OCI-LY7 (cell line): Measurements from ENCODE around the gene COQ5. TPM values are rescaled to one million over a fixed set of nuclear protein-coding genes. Genes with fewer than 3 reads are reported as not detected.

Experiments used
- BruUV-seq: library from RNA; stranded (reverse); fragments of 400-500 nt; replicated peaks from 2 replicates; lab custom pipeline; 2021; lab: Mats Ljungman, UMichigan
- CTCF ChIA-PET: fragments of 300-600 bp; sonication (Branson Sonifier 250); formaldehyde crosslinking; loops from one replicate; lab custom pipeline; 2022; ENCODE audit warnings: antibody characterized with exemption; ENCODE audit not compliant: unreplicated experiment; lab: Charles Lee
- POLR2A ChIA-PET: fragments of 300-600 bp; sonication (Branson Sonifier 250); formaldehyde crosslinking; loops from one replicate; lab custom pipeline; 2022; ENCODE audit warnings: antibody characterized with exemption; lab: Charles Lee
- DNase-seq: peaks from one replicate; pipeline ENCODE4 v3.0.0-alpha.2; 2015; ENCODE audit warnings: low spot score
- H2AFZ ChIP-seq: fragments of 200-600 bp; sonication (generic), shearing (Covaris generic); 2 replicates; pipeline ENCODE4 v1.6.1; 2014; ENCODE audit warnings: mild to moderate bottlenecking, antibody characterized with exemption, low read length, moderate library complexity
- H3K27ac ChIP-seq: fragments of 200-600 bp; sonication (generic); 2 replicates; pipeline ENCODE4 v1.5.1; 2014; ENCODE audit warnings: mixed run types, low read depth, mild to moderate bottlenecking, moderate library complexity, low read length, inconsistent platforms; ENCODE audit not compliant: poor library complexity, severe bottlenecking
- H3K36me3 ChIP-seq: fragments of 200-600 bp; sonication (generic); 2 replicates; pipeline ENCODE4 v1.6.1; 2014; ENCODE audit warnings: mild to moderate bottlenecking, antibody characterized with exemption, low read length, moderate library complexity, mixed read lengths; ENCODE audit not compliant: insufficient read depth
- H3K4me1 ChIP-seq: fragments of 200-600 bp; sonication (generic); 2 replicates; pipeline ENCODE4 v1.5.1; 2014; ENCODE audit warnings: mild to moderate bottlenecking, low read length; ENCODE audit not compliant: insufficient read depth, poor library complexity, severe bottlenecking
- H3K4me2 ChIP-seq: fragments of 200-600 bp; sonication (generic); 2 replicates; pipeline ENCODE4 v1.6.1; 2014; ENCODE audit warnings: mild to moderate bottlenecking, low read length
- H3K4me3 ChIP-seq: fragments of 200-600 bp; sonication (generic); 2 replicates; pipeline ENCODE4 v1.5.1; 2014; ENCODE audit warnings: mild to moderate bottlenecking, low read depth, low read length; ENCODE audit not compliant: poor library complexity, severe bottlenecking
- H3K79me2 ChIP-seq: fragments of 200-600 bp; sonication (generic); 2 replicates; pipeline ENCODE4 v1.6.1; 2016; ENCODE audit warnings: low read depth, mild to moderate bottlenecking, low read length, moderate library complexity, mixed read lengths; ENCODE audit not compliant: insufficient read depth
- H3K9me2 ChIP-seq: fragments of 200-600 bp; sonication (generic); 2 replicates; pipeline ENCODE4 v1.6.1; 2016; ENCODE audit warnings: mild to moderate bottlenecking, low read length, mixed read lengths; ENCODE audit not compliant: insufficient read depth
- H3K9me3 ChIP-seq: fragments of 200-600 bp; sonication (generic); 2 replicates; pipeline ENCODE4 v1.6.1; 2014; ENCODE audit warnings: mild to moderate bottlenecking, mixed run types, low read length, mixed read lengths
- H4K20me1 ChIP-seq: fragments of 200-600 bp; sonication (generic); 2 replicates; pipeline ENCODE4 v1.6.1; 2014; ENCODE audit warnings: mild to moderate bottlenecking, antibody characterized with exemption, low read length, moderate library complexity, mixed read lengths; ENCODE audit not compliant: insufficient read depth
- EZH2phosphoT487 ChIP-seq: fragments of 200-600 bp; sonication (generic); IDR thresholded peaks from 2 replicates; pipeline ENCODE4 v1.6.1; 2018; ENCODE audit warnings: low read depth, borderline replicate concordance, mild to moderate bottlenecking, mixed run types, antibody characterized with exemption, low read length, moderate library complexity, mixed read lengths
- intact Hi-C: fragments of 100-400 bp; cut with micrococcal nuclease; formaldehyde crosslinking; loops from one replicate; pipeline ENCODE4 v1.10.0; 2022; ENCODE audit not compliant: unreplicated experiment
- total RNA-seq, 2 experiments: library from RNA; depleted of rRNA in 1 of 2; stranded (reverse); fragments of >200 nt in 1 of 2; shearing (Covaris generic) in 1 of 2; gene quantifications; 2 replicates each; pipeline ENCODE4 v1.2.3, GENCODE V29; 2014 to 2022
- TF ChIP-seq, protein P1 (sequence below): fragments of 200-600 bp; sonication (generic); conservative IDR thresholded peaks from 2 replicates; pipeline ENCODE4 v1.5.1; 2014; ENCODE audit warnings: mild to moderate bottlenecking, antibody characterized with exemption, low read length, moderate library complexity, mixed read lengths

Gene COQ5
- total RNA-seq, 2 experiments from 2014 or later, result 40.9 to 49.5 TPM

DNA sequence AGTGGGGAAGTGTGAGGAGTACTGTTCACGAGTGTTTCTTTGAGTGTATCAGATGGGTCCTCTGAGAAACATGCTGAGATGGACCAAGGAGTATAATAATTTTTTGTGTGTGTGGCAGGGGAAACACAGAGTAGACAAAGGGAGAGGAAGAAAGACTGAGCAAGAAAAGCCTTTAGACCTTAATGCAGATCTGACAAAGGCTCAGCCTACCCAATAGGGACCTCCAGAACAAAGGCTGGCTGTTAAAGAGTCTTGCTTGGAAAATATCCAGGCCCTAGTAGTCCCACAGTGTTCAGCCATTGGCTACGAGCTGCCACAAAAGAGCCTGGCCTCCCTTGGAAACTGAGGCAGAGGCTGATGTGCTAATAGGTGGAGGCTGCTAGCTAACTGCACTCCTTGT is 13.5 kb downstream of the COQ5 start:
- peaks cover 42% of the 10 kb centered on the region for H3K36me3 ChIP-seq
- no peaks in the 10 kb centered on the region for H4K20me1 ChIP-seq
- no peak overlapping the region for H3K27ac ChIP-seq
- TF ChIP-seq, protein P1, sequence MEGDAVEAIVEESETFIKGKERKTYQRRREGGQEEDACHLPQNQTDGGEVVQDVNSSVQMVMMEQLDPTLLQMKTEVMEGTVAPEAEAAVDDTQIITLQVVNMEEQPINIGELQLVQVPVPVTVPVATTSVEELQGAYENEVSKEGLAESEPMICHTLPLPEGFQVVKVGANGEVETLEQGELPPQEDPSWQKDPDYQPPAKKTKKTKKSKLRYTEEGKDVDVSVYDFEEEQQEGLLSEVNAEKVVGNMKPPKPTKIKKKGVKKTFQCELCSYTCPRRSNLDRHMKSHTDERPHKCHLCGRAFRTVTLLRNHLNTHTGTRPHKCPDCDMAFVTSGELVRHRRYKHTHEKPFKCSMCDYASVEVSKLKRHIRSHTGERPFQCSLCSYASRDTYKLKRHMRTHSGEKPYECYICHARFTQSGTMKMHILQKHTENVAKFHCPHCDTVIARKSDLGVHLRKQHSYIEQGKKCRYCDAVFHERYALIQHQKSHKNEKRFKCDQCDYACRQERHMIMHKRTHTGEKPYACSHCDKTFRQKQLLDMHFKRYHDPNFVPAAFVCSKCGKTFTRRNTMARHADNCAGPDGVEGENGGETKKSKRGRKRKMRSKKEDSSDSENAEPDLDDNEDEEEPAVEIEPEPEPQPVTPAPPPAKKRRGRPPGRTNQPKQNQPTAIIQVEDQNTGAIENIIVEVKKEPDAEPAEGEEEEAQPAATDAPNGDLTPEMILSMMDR, result no peak
- no peak for TF ChIP-seq EZH2phosphoT487
- no TSS peak for BruUV-seq
- H3K4me2 ChIP-seq, result no peak overlapping the region
- H3K9me2 ChIP-seq, result no peaks in the 10 kb centered on the region
- H3K4me1 ChIP-seq, result no peaks in the 10 kb centered on the region
- ChIA-PET POLR2A (interaction anchor here (0.6 to 1.0 kb wide), 2 partner anchors 15 to 19 kb away, joined by 3 to 6 read pairs; no protein-coding TSS in a partner anchor), CTCF (no interaction called here)
- no peaks in the 10 kb centered on the region for H3K9me3 ChIP-seq
- H3K79me2 ChIP-seq, result no peaks in the 10 kb centered on the region
- H2AFZ ChIP-seq, result no peak overlapping the region
- no peak overlapping the region for H3K4me3 ChIP-seq
- intact Hi-C loops, result no loop called here
- DNase-seq, result no peak

DNA sequence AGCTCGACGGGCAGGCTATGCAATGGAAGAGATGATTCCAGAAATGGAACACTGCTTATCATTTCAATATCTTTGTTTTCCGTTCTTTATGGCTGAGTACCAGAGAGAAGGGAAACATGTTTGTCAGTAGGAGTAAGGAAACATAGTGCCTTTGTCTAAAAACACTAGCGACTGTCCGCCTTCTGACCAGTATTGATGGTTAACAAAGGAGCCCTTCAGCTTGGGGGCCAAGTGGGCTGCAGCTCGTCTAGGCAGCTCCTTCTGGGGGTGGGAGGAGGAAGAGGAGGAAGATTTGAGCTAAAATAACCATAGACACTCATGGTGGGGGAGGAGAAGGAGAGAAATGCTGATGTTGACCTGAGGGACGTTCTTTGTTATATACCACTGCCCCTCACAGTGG is 15.0 kb downstream of the COQ5 start:
- H2AFZ ChIP-seq, result no peak overlapping the region
- H4K20me1 ChIP-seq, result no peaks in the 10 kb centered on the region
- H3K27ac ChIP-seq, result no peak overlapping the region
- no peaks in the 10 kb centered on the region for H3K4me1 ChIP-seq
- no peaks in the 10 kb centered on the region for H3K9me2 ChIP-seq
- no peak overlapping the region for H3K4me2 ChIP-seq
- intact Hi-C loops, result no loop called here
- ChIA-PET POLR2A (no interaction called here), CTCF (no interaction called here)
- H3K79me2 ChIP-seq, result no peaks in the 10 kb centered on the region
- no peak overlapping the region for H3K4me3 ChIP-seq
- H3K9me3 ChIP-seq, result no peaks in the 10 kb centered on the region
- TF ChIP-seq EZH2phosphoT487, result no peak
- TF ChIP-seq, protein P1, result no peak
- H3K36me3 ChIP-seq, result peaks cover 54% of the 10 kb centered on the region
- no TSS peak for BruUV-seq
- no peak for DNase-seq

DNA sequence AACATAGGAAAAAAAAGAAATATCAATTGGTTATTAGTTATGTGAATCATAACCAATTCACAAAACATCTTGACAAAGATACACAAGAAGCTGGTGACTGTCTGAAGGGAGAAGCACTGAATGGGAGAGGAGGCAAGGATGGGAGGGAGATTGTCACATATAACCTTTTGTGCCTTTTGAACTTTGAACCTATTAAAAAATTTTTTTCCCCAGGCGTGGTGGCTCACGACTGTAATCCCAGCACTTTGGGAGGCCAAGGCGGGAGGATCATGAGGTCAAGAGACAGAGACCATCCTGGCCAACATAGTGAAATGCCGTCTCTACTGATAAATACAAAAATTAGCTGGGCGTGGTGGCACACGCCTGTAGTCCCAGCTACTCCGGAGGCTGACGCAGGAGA is 20.4 kb downstream of the COQ5 start:
- H3K79me2 ChIP-seq, result no peaks in the 10 kb centered on the region
- H3K4me3 ChIP-seq, result no peak overlapping the region
- CTCF ChIA-PET, result no interaction called here
- H3K4me2 ChIP-seq, result no peak overlapping the region
- no peak overlapping the region for H3K27ac ChIP-seq
- H3K36me3 ChIP-seq, result peaks cover 59% of the 10 kb centered on the region
- H3K9me3 ChIP-seq, result no peaks in the 10 kb centered on the region
- POLR2A ChIA-PET, result interaction anchor here (0.6 kb wide), 1 partner anchor 98 kb away, joined by 4 read pairs; no protein-coding TSS in a partner anchor
- DNase-seq, result no peak
- H3K9me2 ChIP-seq, result no peaks in the 10 kb centered on the region
- H4K20me1 ChIP-seq, result no peaks in the 10 kb centered on the region
- intact Hi-C loops, result no loop called here
- BruUV-seq, result no TSS peak
- H3K4me1 ChIP-seq, result no peaks in the 10 kb centered on the region
- no peak overlapping the region for H2AFZ ChIP-seq
- TF ChIP-seq EZH2phosphoT487, result no peak
